SU-DHL-6 (cell line): ENCODE results near the gene GNL3.
"Not testable (repeated sequence)": the region's sequence is repeated elsewhere in the genome, so short reads cannot be mapped to it uniquely, and the experiment has no call there.

Experiments used
- H2AFZ ChIP-seq: fragments of 200-600 bp; sonication (generic); 2 replicates; pipeline ENCODE4 v1.6.1; 2014; ENCODE audit warnings: low read depth, mild to moderate bottlenecking, moderate library complexity, mixed read lengths, antibody characterized with exemption, low read length; ENCODE audit not compliant: severe bottlenecking
- H3F3A ChIP-seq: fragments of 200-600 bp; shearing (Covaris generic); 2 replicates; pipeline ENCODE4 v1.6.0; 2016; ENCODE audit warnings: antibody characterized with exemption, mild to moderate bottlenecking; ENCODE audit not compliant: insufficient read depth
- H3K27ac ChIP-seq: fragments of 200-600 bp; sonication (generic); 2 replicates; pipeline ENCODE4 v1.5.1; 2016; ENCODE audit warnings: low read depth, mild to moderate bottlenecking, low read length, moderate library complexity, mixed read lengths
- H3K27me3 ChIP-seq: fragments of 200-600 bp; sonication (generic), shearing (Covaris generic); 2 replicates; pipeline ENCODE4 v1.6.0; 2014; ENCODE audit warnings: mild to moderate bottlenecking, low read length
- H3K36me3 ChIP-seq: fragments of 200-600 bp; sonication (generic); 2 replicates; pipeline ENCODE4 v1.6.1; 2014; ENCODE audit warnings: mild to moderate bottlenecking, low read length, mixed read lengths
- H3K4me2 ChIP-seq: fragments of 300-600, 200-600 bp; shearing (Covaris generic), sonication (generic); 2 replicates; pipeline ENCODE4 v1.6.0; 2014; ENCODE audit warnings: low read length, low read depth, mild to moderate bottlenecking; ENCODE audit not compliant: poor library complexity, severe bottlenecking
- H3K4me3 ChIP-seq: fragments of 200-600 bp; sonication (generic); 2 replicates; pipeline ENCODE4 v1.5.1; 2014; ENCODE audit warnings: antibody characterized with exemption, low read length, mild to moderate bottlenecking, mixed read lengths; ENCODE audit not compliant: insufficient read depth, poor library complexity, severe bottlenecking
- H3K79me2 ChIP-seq: fragments of 200-600 bp; sonication (generic); 2 replicates; pipeline ENCODE4 v1.6.1; 2014; ENCODE audit warnings: mild to moderate bottlenecking, low read length, moderate library complexity; ENCODE audit not compliant: insufficient read depth
- H3K9ac ChIP-seq: fragments of 200-600 bp; sonication (generic); 2 replicates; pipeline ENCODE4 v1.7.0; 2014; ENCODE audit warnings: mild to moderate bottlenecking, low read length
- H3K9me2 ChIP-seq: fragments of 200-600 bp; sonication (generic); replicated peaks from 2 replicates; pipeline ENCODE4 v1.6.1; 2014; ENCODE audit warnings: low read length; ENCODE audit not compliant: insufficient read depth
- H3K9me3 ChIP-seq: fragments of 200-600 bp; sonication (generic); 2 replicates; pipeline ENCODE4 v1.6.1; 2014; ENCODE audit warnings: low read length, mixed read lengths; ENCODE audit not compliant: insufficient read depth
- H4K20me1 ChIP-seq: fragments of 200-600 bp; sonication (generic); 2 replicates; pipeline ENCODE4 v1.6.1; 2014; ENCODE audit warnings: low read depth, mild to moderate bottlenecking, antibody characterized with exemption, low read length, moderate library complexity, mixed read lengths
- EZH2phosphoT487 ChIP-seq: fragments of 200-600 bp; sonication (generic), shearing (Covaris generic); conservative IDR thresholded peaks from 2 replicates; pipeline ENCODE4 v1.6.1; 2018; ENCODE audit warnings: mild to moderate bottlenecking, antibody characterized with exemption, low read length, moderate library complexity, mixed read lengths
- TF ChIP-seq, protein P1 (sequence below): fragments of 200-600 bp; sonication (generic); IDR thresholded peaks from one replicate; pipeline ENCODE4 v1.5.1; 2017; ENCODE audit warnings: antibody characterized with exemption, mild to moderate bottlenecking, low read length, moderate library complexity; ENCODE audit not compliant: insufficient read depth, poor library complexity, severe bottlenecking

The GNL3 gene

DNA sequence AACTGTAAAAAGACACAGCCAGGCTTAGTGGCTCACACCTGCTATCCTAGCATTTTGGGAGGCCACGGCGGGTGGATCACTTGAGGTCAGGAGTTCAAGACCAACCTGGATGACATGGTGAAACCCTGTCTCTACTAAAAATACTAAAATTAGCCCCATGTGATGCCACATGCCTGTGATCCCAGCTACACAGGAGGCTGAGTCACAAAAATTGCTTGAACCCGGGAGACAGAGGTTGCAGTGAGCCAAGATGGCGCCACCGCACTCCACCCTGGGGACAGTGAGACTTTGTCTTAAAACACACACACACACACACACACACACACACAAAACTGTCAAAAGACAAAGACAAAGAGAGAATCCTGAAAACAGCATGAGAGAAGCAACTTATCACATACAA, 38.1 kb downstream of the GNL3 start:
- H3K9me3 ChIP-seq = no peaks in the 10 kb centered on the region
- TF ChIP-seq EZH2phosphoT487 = no peak
- TF ChIP-seq, protein P1, sequence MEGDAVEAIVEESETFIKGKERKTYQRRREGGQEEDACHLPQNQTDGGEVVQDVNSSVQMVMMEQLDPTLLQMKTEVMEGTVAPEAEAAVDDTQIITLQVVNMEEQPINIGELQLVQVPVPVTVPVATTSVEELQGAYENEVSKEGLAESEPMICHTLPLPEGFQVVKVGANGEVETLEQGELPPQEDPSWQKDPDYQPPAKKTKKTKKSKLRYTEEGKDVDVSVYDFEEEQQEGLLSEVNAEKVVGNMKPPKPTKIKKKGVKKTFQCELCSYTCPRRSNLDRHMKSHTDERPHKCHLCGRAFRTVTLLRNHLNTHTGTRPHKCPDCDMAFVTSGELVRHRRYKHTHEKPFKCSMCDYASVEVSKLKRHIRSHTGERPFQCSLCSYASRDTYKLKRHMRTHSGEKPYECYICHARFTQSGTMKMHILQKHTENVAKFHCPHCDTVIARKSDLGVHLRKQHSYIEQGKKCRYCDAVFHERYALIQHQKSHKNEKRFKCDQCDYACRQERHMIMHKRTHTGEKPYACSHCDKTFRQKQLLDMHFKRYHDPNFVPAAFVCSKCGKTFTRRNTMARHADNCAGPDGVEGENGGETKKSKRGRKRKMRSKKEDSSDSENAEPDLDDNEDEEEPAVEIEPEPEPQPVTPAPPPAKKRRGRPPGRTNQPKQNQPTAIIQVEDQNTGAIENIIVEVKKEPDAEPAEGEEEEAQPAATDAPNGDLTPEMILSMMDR = no peak
- H2AFZ ChIP-seq = no peak overlapping the region

DNA sequence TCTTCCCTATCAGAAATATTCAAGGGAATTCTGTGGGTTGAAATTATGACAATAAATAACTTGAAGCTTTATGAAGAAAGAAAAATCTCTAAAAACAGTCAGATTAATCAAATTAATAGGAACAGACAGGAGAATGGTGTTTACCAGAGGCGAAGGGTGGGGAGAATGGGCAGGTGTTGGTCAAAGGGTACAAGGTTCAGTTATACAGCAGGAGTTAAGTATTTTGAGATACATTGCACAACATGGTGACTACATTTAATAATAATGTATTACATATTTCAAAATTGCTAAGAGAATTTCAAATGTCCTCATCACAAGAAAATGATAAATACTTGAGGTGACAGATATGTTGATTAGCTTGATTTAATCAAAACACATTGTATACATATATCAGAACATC, 38.7 kb downstream of the GNL3 start:
- Histone ChIP-seq H2AFZ (no peak overlapping the region), H3K27ac (no peak overlapping the region), H3K27me3 (no peaks in the 10 kb centered on the region), H3K9me3 (no peaks in the 10 kb centered on the region), H3F3A (no peaks in the 10 kb centered on the region), H3K4me3 (no peak overlapping the region), H3K36me3 (no peaks in the 10 kb centered on the region), H3K4me2 (no peak overlapping the region), H3K9me2 (no peaks in the 10 kb centered on the region), H3K9ac (no peak overlapping the region), H3K79me2 (no peaks in the 10 kb centered on the region), H4K20me1 (no peaks in the 10 kb centered on the region)
- TF ChIP-seq, protein P1 = no peak
- TF ChIP-seq EZH2phosphoT487 = no peak

More for the DNA sequence above, 38.1 kb downstream of the GNL3 start:
- H3F3A ChIP-seq = no peaks in the 10 kb centered on the region
- no peaks in the 10 kb centered on the region for H3K9me2 ChIP-seq
- no peaks in the 10 kb centered on the region for H3K27me3 ChIP-seq
- H3K79me2 ChIP-seq = no peaks in the 10 kb centered on the region
- no peak overlapping the region for H3K4me2 ChIP-seq
- H3K4me3 ChIP-seq = no peak overlapping the region
- no peaks in the 10 kb centered on the region for H4K20me1 ChIP-seq
- no peak overlapping the region for H3K9ac ChIP-seq
- no peak overlapping the region for H3K27ac ChIP-seq
- no peaks in the 10 kb centered on the region for H3K36me3 ChIP-seq

DNA sequence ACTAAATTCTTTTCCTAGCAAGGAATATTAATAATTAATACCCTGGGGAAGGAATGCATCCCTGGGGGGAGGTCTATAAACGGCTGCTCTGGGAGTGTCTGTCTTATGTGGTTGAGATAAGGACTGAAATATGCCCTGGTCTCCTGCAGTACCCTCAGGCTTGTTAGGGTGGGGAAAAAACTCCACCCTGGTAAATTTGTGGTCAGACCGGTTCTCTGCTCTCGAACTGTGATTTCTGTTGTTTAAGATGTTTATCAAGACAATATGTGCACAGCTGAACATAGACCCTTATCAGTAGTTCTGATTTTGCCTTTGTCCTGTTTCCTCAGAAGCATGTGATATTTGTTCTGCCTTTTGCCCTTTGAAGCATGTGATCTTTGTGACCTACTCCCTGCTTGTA, 42.9 kb downstream of the GNL3 start:
- H3K79me2 ChIP-seq = not testable (repeated sequence)

DNA sequence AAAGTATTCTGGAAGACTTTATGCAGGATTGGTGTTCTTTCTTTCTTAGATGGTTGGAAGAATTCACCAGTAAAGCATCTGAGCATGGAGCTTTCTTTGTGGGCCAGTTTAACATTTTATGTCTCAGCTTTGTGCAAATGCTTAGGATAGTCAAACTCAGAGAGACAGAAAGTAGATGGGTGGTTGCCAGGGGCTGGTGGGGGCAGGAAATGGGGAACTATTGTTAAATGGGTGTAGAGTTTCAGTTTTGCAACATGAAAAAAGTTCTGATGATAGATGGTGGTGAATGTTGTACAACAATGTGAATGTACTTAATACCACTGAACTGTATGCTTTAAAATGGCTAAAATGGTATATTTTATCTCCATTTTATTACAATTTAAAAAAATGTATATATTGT, 44.8 kb downstream of the GNL3 start:
- H3K27ac ChIP-seq = no peak overlapping the region
- H3K9me2 ChIP-seq = no peaks in the 10 kb centered on the region
- no peaks in the 10 kb centered on the region for H3F3A ChIP-seq
- H3K4me2 ChIP-seq = no peak overlapping the region
- H4K20me1 ChIP-seq = no peaks in the 10 kb centered on the region
- no peaks in the 10 kb centered on the region for H3K79me2 ChIP-seq
- no peak for TF ChIP-seq EZH2phosphoT487
- TF ChIP-seq, protein P1 = no peak
- no peaks in the 10 kb centered on the region for H3K27me3 ChIP-seq
- no peak overlapping the region for H3K4me3 ChIP-seq
- no peak overlapping the region for H2AFZ ChIP-seq
- no peak overlapping the region for H3K9ac ChIP-seq
- H3K9me3 ChIP-seq = peaks cover 5% of the 10 kb centered on the region; the same call in 1 of the 2 replicates
- peaks cover 14% of the 10 kb centered on the region; the same call in 1 of the 2 replicates for H3K36me3 ChIP-seq

More for the DNA sequence above, 42.9 kb downstream of the GNL3 start:
- H3K36me3 ChIP-seq, H3K4me3 ChIP-seq, H2AFZ ChIP-seq, H3K27me3 ChIP-seq, H3K4me2 ChIP-seq, H4K20me1 ChIP-seq, H3F3A ChIP-seq, H3K9ac ChIP-seq, H3K9me2 ChIP-seq, H3K9me3 ChIP-seq, H3K27ac ChIP-seq: not testable (repeated sequence)
